OCI-LY3 (cell line): Measurements from ENCODE around the gene AIF1.

Experiments used
- EZH2phosphoT487 ChIP-seq: fragments of 200-600 bp; shearing (Covaris generic); IDR thresholded peaks from 2 replicates; pipeline ENCODE4 v1.6.1; 2018; ENCODE audit warnings: antibody characterized with exemption, mixed run types, low read depth
- TF ChIP-seq, protein P1 (sequence below): fragments of 200-600, 300-600 bp; sonication (generic); IDR thresholded peaks from 2 replicates; pipeline ENCODE4 v1.5.1; 2014; ENCODE audit warnings: antibody characterized with exemption, low read length, low read depth

DNA sequence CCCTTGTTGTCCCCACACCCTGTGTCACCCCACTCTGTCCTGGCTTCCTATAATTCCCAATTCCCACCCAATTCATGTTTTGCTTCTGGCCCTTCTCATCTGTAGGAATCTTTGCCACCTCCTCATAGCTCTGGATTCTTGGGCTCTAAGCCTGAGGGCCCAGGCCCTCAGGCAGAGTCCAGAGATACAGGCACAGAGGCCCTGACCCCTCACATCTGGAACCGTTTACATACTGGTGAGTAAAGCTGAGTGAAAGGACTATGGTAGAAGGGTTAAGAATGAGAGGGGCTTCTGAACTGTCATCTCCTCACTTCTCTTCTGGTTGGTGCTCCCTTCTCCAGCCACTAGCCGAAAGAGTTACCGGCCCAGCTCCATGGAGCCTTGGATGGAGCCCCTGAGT lies 19.1 kb downstream of the AIF1 start:
- TF ChIP-seq, protein P1, sequence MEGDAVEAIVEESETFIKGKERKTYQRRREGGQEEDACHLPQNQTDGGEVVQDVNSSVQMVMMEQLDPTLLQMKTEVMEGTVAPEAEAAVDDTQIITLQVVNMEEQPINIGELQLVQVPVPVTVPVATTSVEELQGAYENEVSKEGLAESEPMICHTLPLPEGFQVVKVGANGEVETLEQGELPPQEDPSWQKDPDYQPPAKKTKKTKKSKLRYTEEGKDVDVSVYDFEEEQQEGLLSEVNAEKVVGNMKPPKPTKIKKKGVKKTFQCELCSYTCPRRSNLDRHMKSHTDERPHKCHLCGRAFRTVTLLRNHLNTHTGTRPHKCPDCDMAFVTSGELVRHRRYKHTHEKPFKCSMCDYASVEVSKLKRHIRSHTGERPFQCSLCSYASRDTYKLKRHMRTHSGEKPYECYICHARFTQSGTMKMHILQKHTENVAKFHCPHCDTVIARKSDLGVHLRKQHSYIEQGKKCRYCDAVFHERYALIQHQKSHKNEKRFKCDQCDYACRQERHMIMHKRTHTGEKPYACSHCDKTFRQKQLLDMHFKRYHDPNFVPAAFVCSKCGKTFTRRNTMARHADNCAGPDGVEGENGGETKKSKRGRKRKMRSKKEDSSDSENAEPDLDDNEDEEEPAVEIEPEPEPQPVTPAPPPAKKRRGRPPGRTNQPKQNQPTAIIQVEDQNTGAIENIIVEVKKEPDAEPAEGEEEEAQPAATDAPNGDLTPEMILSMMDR = no peak
- TF ChIP-seq EZH2phosphoT487 = no peak
